HG03280 (cell line): ENCODE measurements around the gene ATRAID.

Experiments
- ATAC-seq: cut with Tn5 transposase; IDR thresholded peaks from one replicate; pipeline ENCODE4 v1.9.1; 2021; ENCODE audit warnings: mild to moderate bottlenecking, moderate library complexity; ENCODE audit not compliant: unreplicated experiment

Gene ATRAID

DNA sequence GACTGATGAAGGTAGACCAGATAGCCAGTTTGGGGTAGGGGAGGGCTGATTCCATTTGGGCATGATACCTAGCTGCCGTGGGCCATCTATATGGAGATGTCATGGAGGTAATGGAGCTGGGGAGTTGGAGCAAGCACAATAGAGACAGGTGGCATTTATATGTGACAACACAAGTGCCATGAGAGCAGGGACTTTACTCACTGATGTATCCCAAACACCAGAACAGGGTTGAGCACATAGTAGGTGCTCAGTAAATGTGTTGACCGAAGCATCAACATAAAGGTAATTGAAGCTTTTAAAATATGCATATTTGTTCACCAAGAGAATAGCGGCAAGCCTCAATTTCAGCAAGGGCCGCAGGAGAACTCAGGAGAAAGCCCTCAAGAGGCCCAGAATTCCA lies 36.1 kb downstream of the ATRAID start:
- no peak for ATAC-seq

DNA sequence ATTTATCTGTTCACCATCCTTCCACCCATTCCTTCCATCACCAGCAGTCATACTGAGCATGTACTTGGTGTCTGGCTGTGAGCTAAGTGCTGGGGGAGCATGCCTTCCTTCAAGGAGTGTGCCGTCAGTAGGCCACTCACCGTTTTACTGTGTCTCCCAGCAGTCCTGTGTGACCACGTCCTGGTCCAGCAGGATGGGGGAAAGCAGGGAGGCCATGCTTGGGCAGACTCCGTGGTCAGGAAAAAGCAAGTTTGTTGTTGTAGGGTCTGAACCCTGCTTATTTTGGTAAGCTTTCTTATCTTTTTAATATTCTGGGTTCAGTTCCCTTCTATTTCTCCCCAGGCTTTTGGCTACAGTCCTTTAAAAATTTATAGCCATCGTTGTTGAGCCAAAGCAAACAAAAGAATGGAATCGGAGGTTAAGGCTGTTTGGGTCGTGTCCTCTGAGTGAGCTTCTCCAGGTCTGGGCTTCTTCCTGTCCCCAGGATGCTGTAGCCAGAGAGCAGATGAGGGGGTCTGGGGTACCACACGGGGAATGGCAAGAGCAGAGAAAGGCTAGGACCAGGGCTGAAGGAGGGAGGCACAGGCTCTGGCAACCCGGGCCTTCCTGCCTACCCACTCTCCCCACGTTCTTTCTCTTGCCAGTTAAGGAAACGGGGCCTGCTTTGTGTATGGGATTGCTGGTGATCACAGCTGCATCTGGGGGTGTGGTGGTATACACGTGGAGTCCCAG lies 37.5 kb downstream of the ATRAID start:
- ATAC-seq, result no peak

DNA sequence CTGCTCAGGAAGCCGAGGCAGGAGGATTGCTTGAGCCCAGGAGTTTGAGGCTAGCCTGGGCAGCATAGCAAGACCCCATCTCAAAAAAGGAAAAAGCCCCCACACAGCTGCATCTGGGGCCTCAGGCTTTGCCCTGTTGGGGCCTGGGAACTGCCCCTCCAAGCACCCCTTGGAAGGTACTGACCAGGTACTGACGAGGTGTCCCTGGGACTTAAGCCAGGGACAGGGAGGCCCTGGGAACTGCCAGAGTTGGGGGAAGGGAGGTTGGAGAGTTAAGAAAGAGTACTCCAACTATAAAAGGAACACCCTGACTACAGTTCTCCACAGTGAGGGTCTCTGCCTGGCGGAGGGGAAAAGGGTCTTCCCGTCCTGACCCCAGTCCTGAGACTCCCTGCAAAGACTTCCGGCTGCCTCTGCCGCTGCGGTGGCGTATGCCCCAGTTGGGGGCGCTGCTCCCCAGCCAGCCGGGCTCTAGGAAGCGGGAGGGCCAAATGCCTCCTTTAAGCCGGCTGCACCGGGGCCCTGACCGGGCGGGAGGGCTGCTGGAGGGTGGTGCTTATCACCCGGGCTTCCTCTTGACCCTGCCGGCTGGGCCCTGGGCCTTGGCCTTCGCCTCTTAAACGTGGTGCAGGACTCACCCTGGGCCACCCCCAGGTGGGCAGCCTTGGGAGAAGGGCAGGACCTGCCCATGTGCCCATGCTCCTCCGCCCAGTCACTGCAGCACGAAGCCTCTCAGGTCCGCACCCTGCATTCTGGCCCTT lies 38.2 kb downstream of the ATRAID start:
- no peak for ATAC-seq

DNA sequence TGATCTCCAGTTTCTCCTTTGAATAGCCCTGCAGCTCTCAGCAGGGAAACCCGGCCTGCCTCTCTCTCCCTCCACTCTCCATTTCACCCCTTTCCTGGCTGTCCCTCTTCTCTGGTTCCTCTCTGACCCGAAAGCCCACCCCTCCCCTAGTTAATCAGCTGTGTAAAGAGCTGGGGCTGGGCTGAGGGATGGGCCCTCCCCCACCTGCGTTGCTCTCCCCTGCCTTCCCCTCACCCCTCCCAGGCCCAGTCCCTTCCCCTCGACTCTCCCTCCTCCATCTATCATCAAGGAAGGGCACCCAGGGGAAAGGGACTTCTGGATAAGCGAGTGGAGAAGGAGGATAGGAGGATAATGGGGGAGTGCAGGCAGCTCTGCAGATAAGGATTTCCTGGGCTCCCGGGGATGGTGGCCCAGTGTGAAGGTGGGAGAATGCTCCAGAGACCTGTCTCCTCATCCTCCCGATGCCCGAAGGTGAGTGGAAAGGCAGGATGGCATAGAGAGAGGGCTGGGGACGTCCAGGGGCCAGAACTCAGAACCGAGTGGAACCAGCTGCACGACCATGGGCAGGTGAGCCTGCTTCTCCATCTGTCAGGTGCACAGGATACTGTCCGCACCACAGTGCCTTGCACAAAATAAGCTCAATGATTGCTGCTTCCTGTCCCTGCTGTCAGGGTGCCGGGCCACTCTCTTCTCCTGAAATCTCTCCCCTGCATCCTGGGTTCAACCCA lies 39.0 kb downstream of the ATRAID start:
- ATAC-seq, result no peak

DNA sequence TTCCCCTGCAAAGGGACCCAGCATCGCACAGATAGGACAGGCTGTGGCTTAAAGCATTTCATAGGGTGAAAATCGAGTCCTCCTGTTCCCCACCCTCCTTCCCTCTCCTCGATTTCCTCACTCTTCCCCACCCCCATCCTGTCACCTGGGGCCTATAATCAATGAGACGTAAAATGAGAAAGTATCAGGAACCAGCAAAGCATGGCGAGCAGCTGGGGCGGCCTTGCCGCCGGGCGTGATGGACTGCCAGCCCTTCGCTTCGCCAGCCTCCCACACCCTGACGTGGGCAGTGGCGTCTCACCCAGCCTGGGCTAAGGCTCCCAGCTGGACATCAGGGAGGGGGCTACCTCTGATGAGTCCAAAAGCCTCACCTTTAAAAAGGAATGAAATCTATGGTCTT lies 39.9 kb downstream of the ATRAID start:
- ATAC-seq, result no peak

DNA sequence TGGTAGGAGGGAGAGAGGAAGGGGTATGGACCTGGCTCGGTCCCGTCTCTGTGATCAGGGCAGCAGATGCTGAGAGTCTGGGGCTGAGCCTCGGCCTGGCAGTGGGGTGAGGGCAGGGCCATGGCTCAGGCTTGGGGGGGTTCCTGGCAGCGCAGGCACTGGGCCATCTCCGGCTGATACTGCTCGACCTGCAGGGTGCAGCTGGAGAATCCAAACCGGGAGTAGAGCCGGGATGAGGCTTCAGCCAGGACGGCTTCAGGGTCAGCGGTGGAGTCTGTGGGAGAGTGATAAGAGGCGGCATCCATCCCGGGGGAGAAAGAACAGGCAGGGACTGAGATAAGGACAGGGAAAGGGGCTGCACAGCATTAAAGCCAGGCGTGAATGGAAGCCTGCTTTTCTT lies 43.3 kb downstream of the ATRAID start:
- ATAC-seq, result no peak

DNA sequence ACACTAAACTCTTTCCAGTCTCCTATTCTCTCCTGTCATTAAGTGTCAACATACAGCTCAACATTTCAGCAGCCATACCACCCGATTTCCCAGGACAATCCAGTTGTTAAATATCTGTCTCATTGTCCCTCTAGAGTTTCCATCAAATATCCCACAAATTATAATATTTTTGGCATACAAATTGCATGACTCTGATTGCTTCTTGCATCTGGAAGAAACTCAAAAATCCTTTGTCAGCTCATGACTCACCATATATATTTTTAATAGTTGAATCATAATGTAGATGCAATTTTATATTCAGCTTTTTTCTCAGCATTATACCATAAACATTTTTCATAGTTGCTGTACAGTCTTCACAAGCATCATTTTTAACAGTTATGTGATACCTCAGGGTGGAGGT lies 43.8 kb downstream of the ATRAID start:
- ATAC-seq, result no peak

DNA sequence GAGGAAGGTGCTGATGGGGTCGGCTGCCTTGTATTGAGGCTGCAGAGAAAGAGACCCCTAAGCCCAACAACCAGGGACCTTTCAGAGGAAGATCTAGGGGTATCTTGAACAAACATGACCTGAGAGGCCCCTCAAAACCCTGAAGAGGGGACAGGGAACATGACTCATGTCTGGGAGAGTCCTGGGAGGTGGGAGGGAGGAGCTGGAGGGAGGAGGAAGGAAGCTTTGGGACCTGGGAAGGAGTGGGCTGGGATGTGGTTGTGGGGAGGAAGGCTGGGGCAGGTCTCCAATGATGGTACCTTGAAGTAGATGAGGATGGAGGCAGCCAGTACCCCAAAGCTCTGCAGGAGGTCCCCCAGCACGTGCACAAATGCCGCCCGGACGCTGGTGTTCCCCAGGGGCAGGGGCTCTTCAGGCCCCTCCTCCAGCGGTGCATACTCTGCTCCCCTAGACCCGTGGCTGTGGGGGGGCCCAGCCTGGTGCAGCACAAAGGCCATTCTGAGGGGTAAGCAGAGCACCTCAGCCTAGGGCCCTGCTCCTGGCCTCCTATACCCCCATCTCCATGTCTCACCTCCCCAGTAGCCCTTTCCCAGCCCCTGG lies 45.1 kb downstream of the ATRAID start:
- no peak for ATAC-seq

DNA sequence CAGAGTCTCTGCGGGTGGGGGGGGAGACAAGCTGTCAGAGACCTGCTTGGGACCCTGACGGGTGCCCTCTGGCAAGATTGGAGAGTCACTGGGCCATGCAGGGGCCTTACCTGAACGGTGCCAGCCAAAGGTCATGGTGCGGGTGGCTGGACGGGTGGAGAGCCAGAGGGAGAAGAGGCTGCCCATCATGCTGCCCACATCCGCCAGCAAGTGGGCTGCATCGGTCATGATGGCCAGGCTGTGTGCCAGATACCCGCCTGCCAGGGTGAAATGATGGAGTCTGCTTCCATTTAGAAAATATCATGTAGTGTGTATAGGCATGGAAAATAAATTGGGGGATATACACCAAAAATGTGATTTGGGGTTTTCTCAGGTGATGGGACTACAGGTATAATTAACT lies 46.2 kb downstream of the ATRAID start:
- ATAC-seq, result no peak

DNA sequence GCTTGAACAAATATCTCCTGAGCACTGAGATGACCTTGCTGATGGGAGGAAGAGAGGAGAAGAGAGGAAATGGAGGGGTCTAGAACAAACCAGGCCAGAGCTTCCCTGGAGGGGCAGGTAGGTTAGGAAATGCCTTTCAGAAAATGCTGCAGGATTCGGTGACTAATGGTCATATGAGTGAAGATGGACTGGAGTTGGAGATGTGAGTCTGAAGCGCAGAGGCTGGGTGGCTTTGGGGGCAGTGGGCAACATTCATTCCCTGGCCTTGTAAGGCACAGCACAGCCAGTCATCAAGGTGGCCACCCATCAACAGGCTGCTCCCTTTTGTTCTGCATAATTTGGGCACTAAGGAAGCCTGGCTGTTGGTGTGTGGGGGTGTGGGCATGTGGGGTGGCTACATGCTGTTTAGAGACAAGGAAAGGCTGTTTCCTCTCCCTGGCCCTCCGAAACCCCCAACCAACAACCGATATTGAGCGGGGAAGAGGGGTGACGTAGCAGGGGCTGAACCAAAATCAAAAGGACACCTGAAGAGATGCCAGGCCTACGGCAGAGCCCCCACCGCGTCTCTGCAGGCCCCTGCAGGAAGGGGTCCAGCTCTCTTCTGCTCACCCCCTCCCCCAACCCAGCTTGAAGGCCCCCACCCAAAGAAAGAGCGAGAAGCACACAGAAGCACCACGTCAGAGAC lies 49.5 kb downstream of the ATRAID start:
- no peak for ATAC-seq

DNA sequence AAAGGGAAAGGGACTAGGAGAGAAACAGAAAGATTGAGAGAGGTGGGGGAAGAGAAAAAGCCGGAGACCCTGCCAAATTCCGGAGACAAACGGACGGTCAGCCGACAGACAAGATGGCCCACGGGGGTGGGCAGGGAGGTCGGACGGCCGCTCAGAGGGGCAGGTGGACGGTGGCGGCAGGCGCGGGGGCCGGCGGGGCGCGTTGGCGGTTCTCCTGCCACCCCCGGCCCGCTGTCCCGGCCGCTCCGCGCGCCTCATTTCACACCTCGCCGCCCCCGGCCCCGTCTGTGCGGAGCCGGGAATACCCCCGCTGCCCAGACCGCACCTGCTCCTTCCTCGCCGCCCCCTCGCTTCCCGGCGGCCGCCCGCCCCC lies 50.1 kb downstream of the ATRAID start:
- no peak for ATAC-seq

DNA sequence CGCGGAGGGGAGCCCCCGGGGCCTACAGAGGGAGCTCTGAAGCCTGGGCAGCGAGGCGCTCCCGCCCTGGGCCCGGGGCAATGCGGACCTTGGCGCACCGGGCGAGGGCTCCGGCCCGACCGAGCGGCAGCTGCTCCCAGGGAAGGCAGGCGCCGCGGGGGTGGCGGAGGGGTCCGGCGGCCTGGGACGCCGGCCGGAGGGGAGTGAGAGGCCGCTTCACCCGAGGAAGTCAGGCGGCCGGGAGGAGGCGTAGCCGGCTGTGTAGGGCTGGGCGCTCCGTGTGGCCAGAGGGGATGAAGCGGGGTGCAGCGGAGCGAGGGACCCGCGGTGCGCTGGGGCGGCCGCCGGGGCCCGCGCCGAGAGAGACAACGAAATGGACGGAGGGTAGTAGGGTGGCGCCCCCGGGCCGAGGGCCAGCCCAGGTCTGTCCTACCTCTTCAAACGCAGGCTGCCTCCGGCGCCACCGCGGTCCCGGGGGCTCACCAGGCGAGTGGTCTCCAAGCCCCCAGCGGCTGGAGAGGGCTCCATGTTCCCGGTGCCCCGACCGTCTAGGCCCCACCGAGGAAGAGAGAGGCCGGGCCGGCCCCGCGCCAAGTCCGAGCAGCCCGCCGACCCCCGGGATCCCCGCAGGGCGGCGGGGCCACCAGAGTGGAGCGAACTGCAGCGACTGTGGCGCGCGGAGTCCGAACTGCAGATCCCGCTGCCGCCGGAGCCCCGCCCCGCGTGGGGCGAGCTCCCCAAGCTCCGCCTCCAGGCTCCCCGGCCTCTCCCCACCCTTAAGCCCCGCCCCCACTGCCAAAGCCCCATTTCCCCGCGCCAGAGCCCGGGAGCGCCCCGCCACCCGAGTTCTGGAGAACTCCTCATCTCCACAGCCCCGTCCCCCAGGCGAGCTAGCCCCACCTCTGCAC lies 50.8 kb downstream of the ATRAID start, which contains the start of gene SLC30A3:
SLC30A3 (minus strand) TSS at position 669 of the 908 bp plus-strand sequence; CDS start at position 528, 141 bp downstream.
- ATAC-seq, result no peak

DNA sequence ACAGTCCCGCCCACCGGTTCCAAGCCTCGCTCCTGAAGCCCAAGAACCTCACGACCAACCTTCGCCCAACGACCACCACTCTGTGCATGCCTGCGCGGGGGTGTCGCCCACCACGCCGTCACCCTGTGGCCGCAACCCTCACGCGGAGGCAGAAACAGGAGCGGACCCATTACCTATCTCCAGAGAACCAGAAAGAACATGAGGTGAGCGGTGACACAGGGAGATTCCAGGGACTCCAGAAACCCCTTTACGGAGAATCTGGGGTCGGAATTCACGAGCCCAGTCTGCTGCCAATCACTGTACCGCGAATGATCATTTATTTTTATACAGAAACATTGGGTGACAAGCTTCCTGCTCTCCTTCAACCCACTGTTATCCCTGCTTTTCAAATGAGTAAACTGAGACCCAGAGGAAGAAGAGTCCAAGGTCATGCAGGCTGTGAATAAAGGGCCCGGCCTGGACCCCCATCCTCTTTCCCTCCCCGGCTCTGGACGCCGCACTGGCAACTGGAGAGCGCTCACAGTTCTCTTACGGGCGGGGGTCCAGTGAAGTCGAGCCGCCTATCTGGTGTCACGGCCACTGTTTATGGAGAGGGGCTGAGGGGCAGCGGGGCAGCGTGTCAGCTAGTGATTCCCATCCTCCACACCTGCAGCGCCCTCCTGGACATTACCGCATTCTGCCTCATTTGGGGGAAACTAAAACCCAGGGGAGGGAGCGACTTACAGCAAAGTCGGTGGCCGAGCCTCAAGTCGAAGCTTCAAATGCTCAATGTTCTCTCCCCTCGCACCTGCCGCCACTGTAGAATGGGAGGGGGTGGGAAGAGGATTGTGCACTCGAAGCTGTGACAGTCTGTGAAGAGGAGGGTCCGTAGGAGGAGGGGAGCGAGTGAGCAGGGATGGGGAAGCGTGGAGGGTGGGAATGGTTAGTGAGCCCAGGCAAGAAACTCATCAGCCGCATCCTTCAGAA lies 51.7 kb downstream of the ATRAID start:
- ATAC-seq, result no peak

DNA sequence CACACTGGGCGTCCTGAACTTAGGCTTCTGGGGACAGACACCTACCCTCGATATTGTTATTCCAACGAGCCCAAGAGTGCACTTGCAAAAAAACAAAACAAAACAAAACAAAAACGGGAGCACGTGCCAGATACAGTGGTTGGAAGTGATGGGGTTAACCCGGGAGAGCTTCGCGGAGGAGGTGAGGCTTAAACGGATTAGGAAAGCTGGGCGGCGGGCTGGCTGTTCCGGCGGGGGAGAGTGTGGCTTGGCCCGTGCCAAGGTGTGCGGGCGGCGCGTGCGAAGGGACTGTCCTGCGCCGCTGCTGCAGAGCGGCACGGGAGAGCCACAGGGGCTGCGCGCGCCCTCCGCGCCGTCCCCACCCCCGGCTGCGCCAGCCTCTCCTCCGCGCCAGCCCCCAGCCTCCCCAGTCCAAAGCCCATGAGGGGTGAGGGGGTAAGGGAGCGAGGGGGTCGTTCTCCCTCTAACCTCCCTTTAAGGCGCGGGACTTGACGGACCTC lies 52.5 kb downstream of the ATRAID start:
- no peak for ATAC-seq

DNA sequence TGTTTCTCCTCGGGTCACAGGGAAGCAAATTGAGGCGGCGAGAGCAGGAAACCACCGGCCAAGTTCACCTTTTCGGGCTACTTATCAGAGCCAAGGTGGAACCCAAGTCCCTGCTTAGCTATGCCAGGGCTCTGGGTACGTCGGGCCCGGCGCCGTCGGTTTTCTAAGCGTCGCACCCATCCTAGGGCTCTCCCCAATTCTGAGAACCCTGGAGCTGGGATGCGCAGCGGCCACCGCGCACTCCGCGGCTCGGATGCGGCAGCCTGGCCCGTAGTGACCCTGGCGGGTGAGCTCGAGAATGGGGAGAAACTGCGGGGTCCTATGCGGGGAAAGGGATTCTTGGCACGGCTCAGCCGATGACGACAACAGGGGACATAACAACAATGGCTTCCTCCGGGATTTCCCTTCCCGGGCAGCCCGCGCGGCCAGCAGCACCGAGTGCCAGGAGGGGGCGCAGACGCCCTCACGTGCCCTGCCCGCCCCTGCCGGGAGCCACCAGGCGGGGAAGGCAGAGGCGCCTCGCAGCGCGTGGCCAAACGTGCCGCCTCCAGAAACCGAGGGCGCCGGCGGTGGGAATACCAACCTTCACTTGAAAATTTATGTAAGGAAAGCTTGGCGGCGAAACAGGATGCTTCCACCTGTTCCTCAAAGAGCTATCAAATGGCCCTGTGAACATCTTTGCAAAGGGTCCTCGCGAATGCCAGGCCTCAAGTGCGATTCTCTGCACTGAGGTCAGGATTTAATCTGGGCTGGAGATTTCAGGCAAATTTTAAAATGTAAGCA lies 53.1 kb downstream of the ATRAID start:
- ATAC-seq, result no peak

DNA sequence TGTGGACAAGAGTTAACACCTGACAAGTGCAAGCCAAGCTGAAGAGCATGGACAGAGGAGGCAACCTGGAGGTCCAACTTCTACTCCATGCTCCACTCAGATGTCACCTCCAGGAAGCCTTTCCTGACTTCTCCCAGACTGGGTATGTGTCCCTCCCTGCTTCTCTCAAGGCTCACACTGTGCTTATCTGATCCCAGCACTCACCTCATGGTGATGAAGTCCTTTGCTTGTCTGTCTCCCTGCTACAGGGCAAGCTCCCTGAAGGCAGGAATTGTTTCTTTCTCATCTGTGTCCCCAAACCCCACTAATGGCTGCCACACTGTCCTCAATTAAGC lies 53.7 kb downstream of the ATRAID start:
- no peak for ATAC-seq
